ENCODE results near the gene ZFAND2B.
"Not testable (repeated sequence)": the region's sequence is repeated elsewhere in the genome, so short reads cannot be mapped to it uniquely, and the experiment has no call there.

The ZFAND2B gene

GRCh38 chr2:219251656-219252055, 45.1 kb downstream of the ZFAND2B start:
- no peak for ATAC-seq

DNA sequence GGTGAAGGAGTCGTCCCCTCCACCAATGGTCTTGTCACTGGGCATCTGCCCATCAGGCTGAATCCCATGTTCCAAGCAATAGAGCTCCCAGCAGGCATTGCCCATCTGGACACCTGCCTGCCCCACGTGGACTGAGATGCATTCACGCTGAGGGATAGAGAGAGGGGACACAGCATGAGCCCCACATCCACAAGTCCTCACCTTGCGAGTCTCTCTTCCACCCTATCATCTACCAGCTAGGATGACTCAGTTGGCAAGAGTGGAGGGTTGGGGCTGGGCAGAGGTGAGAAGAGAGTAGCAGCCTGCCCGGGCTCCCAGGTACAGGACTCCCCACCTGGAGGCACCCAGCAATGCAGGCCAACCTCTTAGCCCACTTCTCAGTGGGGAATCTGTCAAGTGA, 45.5 kb downstream of the ZFAND2B start:
- ATAC-seq, result peak in 1 of 2 donors; percentile 2

- ATAC-seq, result no peak
Measured at GRCh38 chr2:219252570-219252899, 46.0 kb downstream of the ZFAND2B start.

DNA sequence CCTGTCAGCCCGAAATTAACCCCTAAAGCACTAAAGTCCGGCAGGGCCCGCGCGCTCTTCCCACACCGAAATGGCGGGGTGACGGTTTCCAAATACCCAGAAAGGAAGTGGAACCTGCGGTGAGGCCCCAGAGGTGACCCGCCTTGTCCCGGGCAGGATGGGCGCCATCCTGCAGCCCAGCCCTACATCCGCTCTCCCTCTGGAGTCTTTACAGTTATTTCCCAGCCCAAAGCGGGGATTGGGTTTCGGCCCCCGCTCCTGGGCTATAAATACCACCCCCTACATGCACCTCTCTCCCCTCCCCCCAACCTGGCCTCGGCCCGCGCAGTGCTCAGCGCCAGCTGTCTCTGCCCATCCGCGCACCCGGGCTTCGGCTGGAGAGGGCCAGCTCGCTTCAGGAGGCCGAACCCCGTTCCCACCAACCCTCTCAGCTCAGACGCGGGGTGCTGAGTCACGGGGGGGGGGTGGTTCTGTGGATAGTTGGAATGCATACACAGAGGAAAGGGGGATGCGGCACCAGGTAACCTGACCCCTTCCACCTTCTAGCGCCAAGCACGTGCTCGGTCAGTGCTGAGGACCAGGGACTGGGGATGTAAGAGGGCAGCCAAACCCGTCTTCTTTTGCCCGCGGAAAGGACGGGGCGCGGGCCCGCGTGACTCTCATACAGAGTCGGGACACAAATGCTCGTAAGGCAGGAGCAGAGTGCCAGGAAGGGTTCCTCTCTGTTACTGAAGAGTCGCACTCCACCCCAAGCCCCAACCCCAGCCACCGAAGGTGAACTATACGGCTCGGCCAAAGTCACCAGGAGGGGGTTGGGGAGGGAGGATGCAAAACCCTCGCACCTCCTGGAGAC, 46.5 kb downstream of the ZFAND2B start, which contains the start of gene TUBA4B:
Gene TUBA4B, plus strand, starts transcription at position 344 of the 853 bp plus-strand sequence. Its CDS starts 165 bp downstream, at position 509.
- peak; percentile 9 to 22 for ATAC-seq

DNA sequence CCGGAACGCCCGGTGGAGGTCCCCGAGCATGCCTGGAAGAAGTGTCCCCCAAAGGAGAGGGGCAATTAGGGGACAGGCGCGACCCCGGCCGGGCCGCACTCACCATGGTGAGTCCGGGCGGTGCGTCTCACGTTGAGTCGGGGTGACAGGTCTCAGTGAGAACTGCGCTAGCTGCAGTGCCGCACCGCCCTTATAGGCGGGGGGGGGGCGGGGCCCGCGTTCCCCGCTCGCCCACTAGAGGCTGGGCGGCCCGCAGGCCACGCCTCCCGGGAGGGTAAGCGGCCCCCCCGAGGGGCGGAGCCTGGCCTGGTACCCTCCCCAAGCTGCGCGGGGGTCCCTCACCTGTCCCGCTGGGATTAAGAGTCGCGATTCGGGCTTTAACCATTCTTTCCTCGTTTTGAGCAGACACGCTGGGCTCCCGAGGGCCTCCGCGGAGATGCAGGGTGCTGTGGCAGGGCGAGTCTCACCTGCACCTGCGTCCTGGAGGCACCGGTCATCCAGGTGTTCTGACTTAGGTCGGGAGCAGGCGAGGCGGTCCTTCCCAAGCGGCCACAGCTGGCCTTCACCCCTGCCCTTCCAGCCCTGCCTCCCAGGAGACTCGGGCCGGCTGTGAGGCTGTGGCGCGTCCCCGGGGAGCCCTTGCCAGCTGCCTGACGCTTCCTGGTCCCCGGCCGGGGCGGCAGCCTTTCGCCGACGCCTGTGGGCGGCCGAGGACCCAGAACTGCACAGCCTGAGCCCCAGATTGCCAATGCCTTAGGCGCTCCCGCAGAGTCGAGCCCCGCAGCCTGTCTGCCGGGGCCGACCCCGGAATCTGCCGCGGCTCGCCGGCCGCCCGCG, 47.4 kb downstream of the ZFAND2B start, which contains the start of gene TUBA4A:
Gene TUBA4A, minus strand, starts transcription at position 166 of the 837 bp plus-strand sequence. Its CDS starts 60 bp downstream, at position 106.
- ATAC-seq, result peak; percentile 71 to 73

- ATAC-seq, result peak; percentile 65 to 67
Measured at GRCh38 chr2:219254590-219255201, 48.1 kb downstream of the ZFAND2B start.

GRCh38 chr2:219258942-219259341, 52.4 kb downstream of the ZFAND2B start:
- ATAC-seq, result not testable (repeated sequence)
